Thymus (tissue), 11 donors: ENCODE data around the gene KCNIP4. TPM values are rescaled to one million over a fixed set of nuclear protein-coding genes. Genes with fewer than 3 reads are reported as not detected.

Experiments
- DNase-seq, 9 donors: peaks; one replicate each; pipeline ENCODE4 v3.0.0-alpha.2; 2013; ENCODE audit warnings: low spot score in 9 of 9, low read depth in 6 of 9, missing footprints in 1 of 9
- H3K27ac ChIP-seq, 2 donors: one replicate each; pipeline ENCODE4 v1.5.1; 2013; ENCODE audit warnings: control low read depth in 1 of 2, low read depth in 1 of 2, low read length in 1 of 2, mild to moderate bottlenecking in 1 of 2, moderate library complexity in 1 of 2
- H3K27me3 ChIP-seq, 2 donors: one replicate each; pipeline ENCODE4 v1.5.1; 2013; ENCODE audit warnings: low read length in 1 of 2; ENCODE audit not compliant: control insufficient read depth in 2 of 2, insufficient read depth in 1 of 2
- H3K36me3 ChIP-seq, 2 donors: one replicate each; pipeline ENCODE4 v1.5.1; 2013; ENCODE audit warnings: low read length in 1 of 2, mild to moderate bottlenecking in 1 of 2, moderate library complexity in 1 of 2; ENCODE audit not compliant: control insufficient read depth in 2 of 2, insufficient read depth in 2 of 2
- H3K4me1 ChIP-seq, 2 donors: one replicate each; pipeline ENCODE4 v1.5.1; 2013; ENCODE audit warnings: low read length in 2 of 2; ENCODE audit not compliant: control insufficient read depth in 2 of 2, insufficient read depth in 2 of 2
- H3K4me3 ChIP-seq, 2 donors: one replicate each; pipeline ENCODE4 v1.5.1; 2013; ENCODE audit warnings: low read length in 2 of 2, control low read depth in 1 of 2, mild to moderate bottlenecking in 1 of 2
- H3K9me3 ChIP-seq, 2 donors: one replicate each; pipeline ENCODE4 v1.5.1; 2013; ENCODE audit warnings: low read length in 1 of 2, mild to moderate bottlenecking in 1 of 2; ENCODE audit not compliant: control insufficient read depth in 2 of 2, insufficient read depth in 1 of 2
- WGBS: extraction: QIAGEN DNeasy Blood & Tissue Kit; methylation state at CpG from one replicate; pipeline ENCODE4 v1.1.7; 2013; 5-methylcytosine and 5-hydroxymethylcytosine counted together
- polyA plus RNA-seq: library from polyadenylated mRNA; stranded (reverse); fragments of 200-250 nt; gene quantifications from one replicate; pipeline ENCODE4 v1.2.3, GENCODE V29; 2013
- total RNA-seq: library from RNA; stranded (reverse); fragments of 120-200 nt; gene quantifications from one replicate; pipeline ENCODE4 v1.2.4, GENCODE V29; 2013
- donor health status: healthy.

KCNIP4 gene
- total and polyA plus RNA-seq, 2 donors = 0.07 TPM; not detected in 1

- Histone ChIP-seq H3K9me3 (no peaks in the 10 kb centered on the region), H3K4me3 (no peak overlapping the region), H3K27ac (no peak overlapping the region), H3K27me3 (no peaks in the 10 kb centered on the region), H3K36me3 (no peaks in the 10 kb centered on the region), H3K4me1 (no peaks in the 10 kb centered on the region)
- 95% methylated on average over 3 of the region's 3 CpGs for WGBS
- DNase-seq = no peak
Measured at GRCh38 chr4:21011106-21011505, 937.5 kb downstream of the KCNIP4 start.

DNA sequence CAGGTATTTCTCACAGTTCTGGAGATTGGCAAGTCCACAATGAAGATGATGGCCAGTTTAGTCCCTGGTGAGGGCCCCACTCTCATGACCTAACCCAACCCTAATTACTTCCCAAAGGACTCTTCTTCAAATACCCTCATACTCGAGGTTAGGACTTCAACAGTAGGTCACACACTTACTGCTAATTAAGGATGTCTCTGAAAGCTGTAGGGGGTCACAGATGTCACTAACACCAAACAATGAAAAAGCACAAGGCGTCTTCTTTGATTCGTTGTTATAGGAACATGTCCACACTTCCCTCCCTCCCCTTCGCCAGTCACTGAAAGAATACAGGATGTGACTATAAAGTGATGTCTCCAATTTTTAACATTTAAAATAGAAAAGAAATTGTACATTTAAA lies 938.6 kb downstream of the KCNIP4 start:
- Histone ChIP-seq H3K4me3 (no peak overlapping the region), H3K4me1 (no peaks in the 10 kb centered on the region), H3K27ac (no peak overlapping the region), H3K36me3 (no peaks in the 10 kb centered on the region), H3K9me3 (no peaks in the 10 kb centered on the region), H3K27me3 (no peaks in the 10 kb centered on the region)
- WGBS = 64% methylated on average over 4 of the region's 4 CpGs
- DNase-seq = no peak

GRCh38 chr4:21005647-21006046 lies 942.9 kb downstream of the KCNIP4 start:
- no peak overlapping the region for H3K27ac ChIP-seq
- no peaks in the 10 kb centered on the region for H3K4me1 ChIP-seq
- H3K27me3 ChIP-seq = no peaks in the 10 kb centered on the region
- DNase-seq = no peak
- 91% methylated on average over 4 of the region's 4 CpGs for WGBS
- H3K36me3 ChIP-seq = no peaks in the 10 kb centered on the region
- H3K9me3 ChIP-seq = no peaks in the 10 kb centered on the region
- no peak overlapping the region for H3K4me3 ChIP-seq

- Histone ChIP-seq H3K4me3 (no peak overlapping the region), H3K27ac (no peak overlapping the region), H3K36me3 (no peaks in the 10 kb centered on the region), H3K4me1 (no peaks in the 10 kb centered on the region), H3K9me3 (no peaks in the 10 kb centered on the region), H3K27me3 (no peaks in the 10 kb centered on the region)
- WGBS = 42% methylated on average over 4 of the region's 4 CpGs
- DNase-seq = no peak
Measured at GRCh38 chr4:21002976-21003375, 945.6 kb downstream of the KCNIP4 start.

- no peaks in the 10 kb centered on the region for H3K27me3 ChIP-seq
- 89% methylated on average over 5 of the region's 5 CpGs for WGBS
- H3K4me1 ChIP-seq = no peaks in the 10 kb centered on the region
- H3K27ac ChIP-seq = no peak overlapping the region
- no peaks in the 10 kb centered on the region for H3K9me3 ChIP-seq
- no peaks in the 10 kb centered on the region for H3K36me3 ChIP-seq
- DNase-seq = no peak
- no peak overlapping the region for H3K4me3 ChIP-seq
Measured at GRCh38 chr4:21002286-21002685, 946.3 kb downstream of the KCNIP4 start.

GRCh38 chr4:21001490-21001889 lies 947.1 kb downstream of the KCNIP4 start:
- H3K4me3 ChIP-seq = no peak overlapping the region
- WGBS = 6% methylated on average over 4 of the region's 4 CpGs
- no peak overlapping the region for H3K27ac ChIP-seq
- no peaks in the 10 kb centered on the region for H3K27me3 ChIP-seq
- H3K36me3 ChIP-seq = no peaks in the 10 kb centered on the region
- H3K9me3 ChIP-seq = no peaks in the 10 kb centered on the region
- no peaks in the 10 kb centered on the region for H3K4me1 ChIP-seq
- DNase-seq = no peak

- Histone ChIP-seq H3K4me1 (no peaks in the 10 kb centered on the region), H3K4me3 (no peak overlapping the region), H3K36me3 (no peaks in the 10 kb centered on the region), H3K27ac (no peak overlapping the region), H3K9me3 (no peaks in the 10 kb centered on the region), H3K27me3 (no peaks in the 10 kb centered on the region)
- 92% methylated on average over 3 of the region's 3 CpGs for WGBS
- no peak for DNase-seq
Measured at GRCh38 chr4:20997886-20998285, 950.7 kb downstream of the KCNIP4 start.

DNA sequence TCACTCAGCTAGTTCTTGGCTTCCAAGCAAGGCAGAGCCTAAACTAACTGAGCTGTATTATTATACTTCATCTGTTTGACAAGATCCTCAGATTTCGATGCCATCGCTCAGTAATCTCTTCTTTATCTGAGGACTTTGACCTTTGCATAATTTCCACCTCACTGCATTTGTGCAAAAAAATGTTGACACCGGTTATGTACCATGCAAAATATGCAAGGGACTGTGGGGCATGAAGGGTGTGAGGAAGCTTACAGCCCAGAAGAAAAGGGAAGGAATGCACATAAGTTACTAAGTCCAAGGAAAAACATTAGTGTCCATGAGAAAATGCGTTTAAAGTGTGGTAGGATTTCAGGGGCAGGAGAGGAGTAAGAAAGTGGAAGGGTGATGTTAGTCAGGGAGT lies 953.0 kb downstream of the KCNIP4 start:
- WGBS = 88% methylated on average over 4 of the region's 4 CpGs
- H3K4me3 ChIP-seq = no peak overlapping the region
- H3K9me3 ChIP-seq = peaks cover 0 to 3% of the 10 kb centered on the region in 2 donors
- H3K36me3 ChIP-seq = no peaks in the 10 kb centered on the region
- H3K27me3 ChIP-seq = no peaks in the 10 kb centered on the region
- H3K27ac ChIP-seq = no peak overlapping the region
- no peaks in the 10 kb centered on the region for H3K4me1 ChIP-seq
- no peak for DNase-seq

- H3K36me3 ChIP-seq = no peaks in the 10 kb centered on the region
- no peak for DNase-seq
- H3K27ac ChIP-seq = no peak overlapping the region
- H3K27me3 ChIP-seq = no peaks in the 10 kb centered on the region
- WGBS = 94% methylated on average over 3 of the region's 3 CpGs
- H3K4me3 ChIP-seq = no peak overlapping the region
- H3K9me3 ChIP-seq = peaks cover 0 to 3% of the 10 kb centered on the region in 2 donors
- no peaks in the 10 kb centered on the region for H3K4me1 ChIP-seq
Measured at GRCh38 chr4:20995015-20995414, 953.6 kb downstream of the KCNIP4 start.

DNA sequence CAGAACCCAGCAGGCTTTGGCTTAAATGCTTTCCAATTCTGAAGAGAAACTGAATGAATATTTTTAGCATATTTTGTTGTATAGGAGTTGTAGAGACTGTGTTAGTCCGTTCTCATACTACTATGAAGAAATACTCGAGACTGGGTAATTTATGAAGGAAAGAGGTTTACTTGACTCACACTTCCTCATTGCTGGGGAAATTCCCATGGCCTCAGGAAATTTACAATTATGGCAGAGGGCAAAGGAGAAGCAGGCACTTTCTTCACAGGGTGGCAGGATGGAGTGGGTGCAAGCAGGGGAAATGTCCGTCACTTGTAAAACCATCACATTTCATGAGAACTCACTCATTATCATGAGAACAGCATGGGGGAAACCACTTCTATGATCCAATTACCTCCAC lies 956.6 kb downstream of the KCNIP4 start:
- H3K4me3 ChIP-seq = no peak overlapping the region
- H3K4me1 ChIP-seq = no peaks in the 10 kb centered on the region
- peaks cover 0 to 8% of the 10 kb centered on the region in 2 donors for H3K9me3 ChIP-seq
- H3K27me3 ChIP-seq = no peaks in the 10 kb centered on the region
- no peaks in the 10 kb centered on the region for H3K36me3 ChIP-seq
- 29% methylated on average over 3 of the region's 3 CpGs for WGBS
- no peak overlapping the region for H3K27ac ChIP-seq
- no peak for DNase-seq
